GM12874 (cell line): Measurements from ENCODE around the gene TSPAN9.

Experiments
- TF ChIP-seq, protein P1 (sequence below): IDR thresholded peaks from 2 replicates; pipeline ENCODE4 v1.5.1; 2011; ENCODE audit warnings: low read depth, mild to moderate bottlenecking, control low read depth, low read length, moderate library complexity; ENCODE audit not compliant: insufficient read depth

Gene TSPAN9

DNA sequence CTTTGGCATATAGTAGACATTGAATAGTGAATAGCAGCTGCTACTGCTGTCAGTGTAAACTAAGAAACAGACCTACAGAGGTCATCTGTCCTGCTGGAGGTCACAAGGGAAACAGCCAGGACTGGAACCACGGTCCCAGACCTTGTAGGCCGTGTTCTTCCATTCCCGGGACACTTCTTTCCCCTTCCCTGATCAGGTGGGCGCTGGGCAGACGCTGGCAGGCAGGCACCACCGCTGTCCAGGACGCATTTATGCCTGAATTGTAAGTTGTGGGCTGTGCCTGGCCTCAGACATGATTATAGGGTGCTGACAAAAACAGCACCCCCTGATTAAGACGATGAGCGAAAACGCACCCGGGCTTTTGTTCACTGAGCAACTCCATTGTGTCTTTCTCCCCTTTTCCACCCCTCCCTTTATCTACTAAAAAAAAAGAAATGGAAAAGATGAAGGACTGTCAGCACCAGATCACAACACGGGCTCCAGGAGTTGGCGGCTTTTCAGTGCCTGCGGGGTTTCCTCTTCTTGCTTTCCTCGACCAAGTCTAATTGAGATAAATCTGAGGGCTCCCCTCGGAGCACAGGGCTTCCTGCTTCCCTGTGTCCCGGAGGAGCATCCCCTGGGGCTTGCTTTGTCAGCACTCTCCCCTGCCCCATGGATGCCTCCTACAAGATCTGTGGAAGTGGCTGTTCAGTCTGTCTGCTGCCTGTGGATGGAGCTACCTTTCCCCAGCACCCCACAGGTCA, 80.6 kb downstream of the TSPAN9 start:
- TF ChIP-seq, protein P1, sequence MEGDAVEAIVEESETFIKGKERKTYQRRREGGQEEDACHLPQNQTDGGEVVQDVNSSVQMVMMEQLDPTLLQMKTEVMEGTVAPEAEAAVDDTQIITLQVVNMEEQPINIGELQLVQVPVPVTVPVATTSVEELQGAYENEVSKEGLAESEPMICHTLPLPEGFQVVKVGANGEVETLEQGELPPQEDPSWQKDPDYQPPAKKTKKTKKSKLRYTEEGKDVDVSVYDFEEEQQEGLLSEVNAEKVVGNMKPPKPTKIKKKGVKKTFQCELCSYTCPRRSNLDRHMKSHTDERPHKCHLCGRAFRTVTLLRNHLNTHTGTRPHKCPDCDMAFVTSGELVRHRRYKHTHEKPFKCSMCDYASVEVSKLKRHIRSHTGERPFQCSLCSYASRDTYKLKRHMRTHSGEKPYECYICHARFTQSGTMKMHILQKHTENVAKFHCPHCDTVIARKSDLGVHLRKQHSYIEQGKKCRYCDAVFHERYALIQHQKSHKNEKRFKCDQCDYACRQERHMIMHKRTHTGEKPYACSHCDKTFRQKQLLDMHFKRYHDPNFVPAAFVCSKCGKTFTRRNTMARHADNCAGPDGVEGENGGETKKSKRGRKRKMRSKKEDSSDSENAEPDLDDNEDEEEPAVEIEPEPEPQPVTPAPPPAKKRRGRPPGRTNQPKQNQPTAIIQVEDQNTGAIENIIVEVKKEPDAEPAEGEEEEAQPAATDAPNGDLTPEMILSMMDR = no peak

DNA sequence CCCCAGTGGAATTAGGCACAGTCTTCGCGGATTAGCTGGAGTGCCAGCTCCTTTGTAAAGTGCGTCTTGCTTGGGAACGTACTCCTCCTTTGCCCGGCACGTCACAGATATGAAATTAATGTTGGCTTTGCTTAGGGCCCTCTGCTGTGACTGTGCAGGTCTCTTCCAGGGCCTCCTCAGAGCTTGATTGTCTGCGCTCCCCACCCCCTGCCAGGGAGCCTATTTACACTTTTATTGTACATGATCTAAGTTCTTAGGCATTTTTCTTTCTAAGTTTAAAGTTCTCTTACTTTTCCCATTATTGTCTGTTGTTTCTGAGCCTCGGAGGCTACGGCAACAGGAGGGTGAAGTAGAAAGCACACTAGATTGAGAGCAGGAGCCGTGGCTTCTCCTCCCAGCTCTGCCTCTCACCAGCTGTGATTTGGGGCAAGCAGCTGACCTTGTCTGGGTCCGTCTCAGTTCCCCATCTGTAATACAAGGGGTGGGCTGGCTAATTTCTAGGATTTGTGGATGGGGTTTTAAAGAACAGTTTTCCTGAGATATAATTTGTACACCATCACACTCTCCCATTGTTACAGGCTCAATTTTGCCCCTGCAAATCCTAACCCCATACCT, 81.8 kb downstream of the TSPAN9 start:
- TF ChIP-seq, protein P1 = no peak

- TF ChIP-seq, protein P1 = no peak
Observed at GRCh38 chr12:3160081-3160480, 82.9 kb downstream of the TSPAN9 start.

DNA sequence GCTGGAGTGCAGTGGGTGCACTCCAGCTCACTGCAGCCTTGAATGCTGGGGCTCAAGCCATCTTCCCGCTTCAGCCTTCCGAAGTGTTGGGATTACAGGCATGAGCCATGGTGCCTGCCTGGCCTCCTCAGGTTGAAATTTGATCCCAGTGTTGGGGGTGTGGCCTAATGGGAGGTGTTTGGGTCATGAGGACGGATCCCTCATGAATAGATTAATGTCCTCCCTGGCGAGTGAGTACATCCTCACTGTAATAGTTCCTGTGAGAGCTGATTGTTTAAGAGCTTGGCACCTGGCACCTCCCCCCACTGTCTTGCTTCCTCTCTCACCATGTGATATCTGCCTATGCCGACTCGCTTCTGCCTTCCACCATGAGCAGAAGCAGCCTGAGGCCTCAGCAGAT, 84.7 kb downstream of the TSPAN9 start:
- TF ChIP-seq, protein P1 = no peak

DNA sequence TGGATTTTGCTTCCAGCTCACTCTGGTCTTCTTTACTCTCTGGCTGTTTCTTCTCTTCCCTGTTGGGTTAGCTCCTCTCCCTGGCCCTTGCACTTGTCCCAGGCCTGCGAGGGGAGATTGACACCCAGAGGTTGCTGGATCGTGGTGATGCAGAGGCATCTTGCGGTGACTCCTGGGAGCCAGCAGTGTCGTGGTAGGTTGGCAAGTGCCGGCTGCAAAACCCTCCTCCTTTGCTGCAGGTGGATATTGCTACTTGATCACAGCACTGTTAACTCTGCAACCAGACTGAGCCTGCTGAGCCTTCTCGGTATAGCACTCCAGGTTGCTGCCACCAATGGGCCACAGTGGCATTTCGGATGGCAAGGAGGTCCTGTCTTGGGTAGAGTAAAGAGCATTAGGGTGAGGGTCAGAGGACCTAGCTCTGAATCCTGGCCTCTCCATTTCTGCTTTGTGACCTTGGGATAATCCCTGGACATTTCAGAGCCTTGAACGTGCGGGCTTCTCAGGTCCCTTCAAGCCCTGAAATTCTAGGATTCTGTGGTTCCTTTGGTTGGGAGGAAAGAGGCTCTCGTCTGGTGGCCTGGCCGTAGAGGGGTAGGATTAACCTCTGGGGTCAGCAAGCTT, 87.4 kb downstream of the TSPAN9 start:
- TF ChIP-seq, protein P1 = no peak

GRCh38 chr12:3165078-3165980, 88.2 kb downstream of the TSPAN9 start:
- TF ChIP-seq, protein P1 = no peak

DNA sequence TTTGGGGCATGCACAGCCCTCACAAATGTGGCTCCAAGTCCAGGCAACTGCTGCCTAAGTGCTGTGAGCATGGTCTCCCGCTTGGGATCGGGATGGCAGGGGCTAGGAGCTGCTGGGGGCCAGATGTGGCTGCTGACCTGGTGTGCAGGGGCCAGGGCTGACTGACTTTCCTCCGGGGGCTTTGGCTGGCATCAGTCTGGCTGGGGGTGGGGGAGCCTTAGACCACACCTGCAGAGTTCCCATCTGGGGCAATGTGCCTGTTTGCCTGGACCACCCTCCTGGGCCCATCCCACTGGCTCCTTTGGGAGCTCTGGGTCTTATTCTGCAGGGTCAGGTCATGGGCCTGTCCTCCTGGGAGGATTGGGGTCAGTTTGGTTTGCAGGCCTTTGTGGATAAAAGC, 90.5 kb downstream of the TSPAN9 start:
- TF ChIP-seq, protein P1 = no peak
